Neuronal stem cell (in vitro differentiated cells): Measurements from ENCODE around the gene ZBTB8A.
A peak's percentile ranks its signal among the peaks of the same experiment; 100 is the strongest.
"Not testable (repeated sequence)": the region's sequence is repeated elsewhere in the genome, so short reads cannot be mapped to it uniquely, and the experiment has no call there.

Source experiments
- DNase-seq: peaks from one replicate; pipeline ENCODE4 v3.0.0-alpha.2; 2013; ENCODE audit warnings: low spot score
- H2AFZ ChIP-seq: one replicate; pipeline ENCODE4 v1.6.1; 2013; ENCODE audit warnings: mild to moderate bottlenecking, low read length, inconsistent platforms
- H2AK5ac ChIP-seq: 2 replicates; pipeline ENCODE4 v1.6.1; 2013; ENCODE audit warnings: low read depth, mild to moderate bottlenecking, inconsistent platforms, low read length, moderate library complexity, mixed read lengths
- H2BK120ac ChIP-seq: 2 replicates; pipeline ENCODE4 v1.6.1; 2013; ENCODE audit warnings: low read depth, mild to moderate bottlenecking, inconsistent platforms, low read length, moderate library complexity, mixed read lengths
- H2BK12ac ChIP-seq: one replicate; pipeline ENCODE4 v1.6.1; 2013; ENCODE audit warnings: low read length, inconsistent platforms
- H2BK15ac ChIP-seq: 2 replicates; pipeline ENCODE4 v1.6.1; 2013; ENCODE audit warnings: mild to moderate bottlenecking, low read length, inconsistent platforms, mixed read lengths
- H2BK5ac ChIP-seq: one replicate; pipeline ENCODE4 v1.6.1; 2013; ENCODE audit warnings: inconsistent platforms, mild to moderate bottlenecking, low read length, moderate library complexity
- H3K14ac ChIP-seq: one replicate; pipeline ENCODE4 v1.6.1; 2013; ENCODE audit warnings: low read length, inconsistent platforms
- H3K18ac ChIP-seq: 2 replicates; pipeline ENCODE4 v1.6.1; 2013; ENCODE audit warnings: low read length, inconsistent platforms
- H3K23ac ChIP-seq: 2 replicates; pipeline ENCODE4 v1.6.1; 2013; ENCODE audit warnings: low read depth, mild to moderate bottlenecking, mixed read lengths, low read length, inconsistent platforms; ENCODE audit not compliant: poor library complexity
- H3K27ac ChIP-seq: replicated peaks from 3 replicates; pipeline ENCODE4 v1.5.1; 2013; ENCODE audit warnings: low read length, inconsistent platforms
- H3K27me3 ChIP-seq, 3 experiments: 2 replicates each; pipeline ENCODE4 v1.6.1; 2013; ENCODE audit warnings: low read length in 3 of 3, mild to moderate bottlenecking in 2 of 3, inconsistent platforms in 1 of 3, low read depth in 1 of 3, mixed read lengths in 1 of 3, moderate library complexity in 1 of 3; ENCODE audit not compliant: control insufficient read depth in 3 of 3, insufficient read depth in 3 of 3
- H3K36me3 ChIP-seq, 2 donors: replicated peaks in 1 of 2; 2 replicates each; pipeline ENCODE4 v1.6.1; 2013; ENCODE audit warnings: low read length in 2 of 2; ENCODE audit not compliant: control insufficient read depth in 2 of 2, insufficient read depth in 2 of 2
- H3K4ac ChIP-seq: 2 replicates; pipeline ENCODE4 v1.6.1; 2013; ENCODE audit warnings: inconsistent platforms, mild to moderate bottlenecking, low read length, moderate library complexity
- H3K4me1 ChIP-seq, 2 donors: 1 replicate in 1 of 2; 2 replicates in 1 of 2; pipeline ENCODE4 v1.6.1; 2013; ENCODE audit warnings: low read length in 2 of 2, low read depth in 1 of 2; ENCODE audit not compliant: control insufficient read depth in 2 of 2, insufficient read depth in 1 of 2
- H3K4me2 ChIP-seq: one replicate; pipeline ENCODE4 v1.6.1; 2013; ENCODE audit warnings: mild to moderate bottlenecking, low read length, inconsistent platforms; ENCODE audit not compliant: insufficient read depth, poor library complexity, severe bottlenecking
- H3K4me3 ChIP-seq, 2 donors: 2 replicates each; pipeline ENCODE4 v1.5.1; 2013; ENCODE audit warnings: low read length in 2 of 2, mild to moderate bottlenecking in 2 of 2, inconsistent platforms in 1 of 2, moderate library complexity in 1 of 2
- H3K79me1 ChIP-seq: one replicate; pipeline ENCODE4 v1.6.1; 2013; ENCODE audit warnings: low read depth, mild to moderate bottlenecking, inconsistent platforms, low read length, moderate library complexity
- H3K9ac ChIP-seq: one replicate; pipeline ENCODE4 v1.6.1; 2013; ENCODE audit warnings: mild to moderate bottlenecking, low read depth, low read length, inconsistent platforms; ENCODE audit not compliant: poor library complexity
- H3K9me3 ChIP-seq, 2 donors: replicated peaks in 1 of 2; 2 replicates each; pipeline versions ENCODE3 to v1.6.1; 2013; ENCODE audit warnings: low read length in 2 of 2, mild to moderate bottlenecking in 2 of 2, inconsistent platforms in 1 of 2, low read depth in 1 of 2, mixed read lengths in 1 of 2, moderate library complexity in 1 of 2; ENCODE audit not compliant: control insufficient read depth in 2 of 2, insufficient read depth in 1 of 2
- H4K8ac ChIP-seq: one replicate; pipeline ENCODE4 v1.6.1; 2013; ENCODE audit warnings: low read depth, mild to moderate bottlenecking, inconsistent platforms, low read length, moderate library complexity
- H4K91ac ChIP-seq: one replicate; pipeline ENCODE4 v1.6.1; 2013; ENCODE audit warnings: low read length, low read depth, mild to moderate bottlenecking, inconsistent platforms; ENCODE audit not compliant: poor library complexity
- WGBS, 2 donors: extraction: QIAGEN DNeasy Blood & Tissue Kit; methylation state at CpG; one replicate each; pipeline ENCODE4 v1.1.7; 2013; ENCODE audit warnings: missing lambda C conversion rate in 2 of 2, mixed read lengths in 1 of 2; ENCODE audit not compliant: insufficient read length in 2 of 2, insufficient replicate concordance in 1 of 2; ENCODE audit errors: extremely low coverage in 2 of 2; 5-methylcytosine and 5-hydroxymethylcytosine counted together

The ZBTB8A gene

DNA sequence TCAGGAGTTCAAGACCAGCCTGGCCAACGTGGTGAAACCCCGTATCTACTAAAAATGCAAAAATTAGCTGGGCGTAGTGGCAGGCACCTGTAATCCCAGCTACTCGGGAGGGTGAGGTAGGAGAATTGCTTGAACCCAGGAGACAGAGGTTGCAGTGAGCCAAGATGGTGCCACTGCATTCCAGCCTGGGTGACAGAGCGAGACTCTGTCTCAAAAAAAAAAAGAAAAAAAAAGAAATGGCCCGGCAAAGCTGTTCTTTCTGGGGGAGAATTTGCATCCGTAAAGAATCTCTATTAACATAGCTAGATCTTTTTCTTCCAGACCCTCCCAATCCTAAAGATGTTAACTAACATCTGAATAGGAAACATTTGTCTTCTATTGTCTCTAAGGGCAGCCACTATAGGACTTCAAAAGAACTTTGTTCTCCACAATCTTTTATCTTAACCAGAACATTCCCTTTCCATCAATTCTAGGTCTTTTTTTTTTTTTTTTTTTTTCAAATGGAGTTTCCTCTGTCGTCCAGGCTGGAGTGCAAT, 103.1 kb downstream of the ZBTB8A start:
- WGBS, 2 donors: no CpG with 5 or more reads among the region's 8 CpGs
- not testable (repeated sequence) for H3K27ac ChIP-seq, H3K9ac ChIP-seq, H2AK5ac ChIP-seq, H3K18ac ChIP-seq, H3K4me1 ChIP-seq, H2AFZ ChIP-seq, H3K9me3 ChIP-seq, H3K79me1 ChIP-seq, H3K27me3 ChIP-seq, H2BK120ac ChIP-seq, DNase-seq, H2BK5ac ChIP-seq, H3K14ac ChIP-seq, H2BK12ac ChIP-seq, H3K4me3 ChIP-seq, H4K8ac ChIP-seq, H3K4ac ChIP-seq, H3K4me2 ChIP-seq, H3K23ac ChIP-seq, H4K91ac ChIP-seq, H2BK15ac ChIP-seq
- peaks cover 0 to 37% of the 10 kb centered on the region in 2 donors for H3K36me3 ChIP-seq

DNA sequence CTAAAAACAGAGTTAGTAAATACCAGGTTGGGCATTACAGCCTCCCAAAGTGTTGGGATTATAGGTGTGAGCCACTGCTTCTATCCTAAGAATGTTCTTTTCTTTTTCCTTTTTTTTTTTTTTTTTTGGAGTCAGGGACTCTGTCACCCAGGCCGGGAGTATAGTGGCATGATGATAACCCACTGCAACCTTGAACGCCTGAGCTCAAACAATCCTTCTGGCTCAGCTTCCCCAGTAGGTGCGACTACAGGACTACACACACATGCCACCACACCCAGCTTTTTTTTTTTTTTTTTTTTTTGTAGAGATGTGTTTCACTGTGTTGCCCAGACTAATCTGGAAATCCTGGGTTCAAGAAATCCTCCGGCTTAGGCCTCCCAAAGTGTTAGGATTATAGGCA, 105.2 kb downstream of the ZBTB8A start:
- peaks cover 0 to 33% of the 10 kb centered on the region in 2 donors for H3K36me3 ChIP-seq
- H3K79me1 ChIP-seq: peaks cover 5% of the 10 kb centered on the region

GRCh38 chr1:32647308-32648134, 108.3 kb downstream of the ZBTB8A start:
- Histone ChIP-seq H3K27ac (no peak overlapping the region), H4K8ac (no peak overlapping the region), H2BK120ac (no peak overlapping the region), H3K27me3 (no peaks in the 10 kb centered on the region), H3K23ac (no peak overlapping the region), H3K9ac (no peak overlapping the region), H4K91ac (no peak overlapping the region), H3K79me1 (peaks cover 6% of the 10 kb centered on the region), H3K4ac (no peak overlapping the region), H3K18ac (no peak overlapping the region), H2BK5ac (no peak overlapping the region), H3K4me2 (no peak overlapping the region), H2AK5ac (no peak overlapping the region), H3K36me3 (peaks cover 4 to 33% of the 10 kb centered on the region in 2 donors), H3K9me3 (peaks cover 0 to 11% of the 10 kb centered on the region in 2 donors), H3K4me1 (peaks cover 3 to 5% of the 10 kb centered on the region in 2 donors), H2BK12ac (no peak overlapping the region), H3K14ac (no peak overlapping the region), H2BK15ac (no peak overlapping the region), H3K4me3 (no peak overlapping the region), H2AFZ (no peak overlapping the region)
- DNase-seq: no peak
- WGBS, 2 donors: no CpG with 5 or more reads among the region's 6 CpGs

More for the DNA sequence above, 105.2 kb downstream of the ZBTB8A start:
- Histone ChIP-seq H2BK120ac (no peak overlapping the region), H2BK15ac (no peak overlapping the region), H3K9me3 (peaks cover 0 to 11% of the 10 kb centered on the region in 2 donors), H4K91ac (no peak overlapping the region), H3K4ac (no peak overlapping the region), H3K9ac (no peak overlapping the region), H2BK12ac (no peak overlapping the region), H2AK5ac (no peak overlapping the region), H3K4me2 (no peak overlapping the region), H3K27ac (no peak overlapping the region), H3K18ac (no peak overlapping the region), H2BK5ac (no peak overlapping the region), H4K8ac (no peak overlapping the region), H3K4me3 (no peak overlapping the region), H2AFZ (no peak overlapping the region), H3K14ac (no peak overlapping the region), H3K23ac (no peak overlapping the region), H3K4me1 (no peaks in the 10 kb centered on the region), H3K27me3 (no peaks in the 10 kb centered on the region)
- WGBS, 2 donors: no CpG with 5 or more reads among the region's 4 CpGs
- DNase-seq: no peak

GRCh38 chr1:32650248-32650751, 111.1 kb downstream of the ZBTB8A start, which contains the start of gene ZBTB8OS:
Gene ZBTB8OS, minus strand, starts transcription at chr1:32650550. Its CDS starts 21 bp downstream, at chr1:32650529.
- Histone ChIP-seq H3K27me3 (no peaks in the 10 kb centered on the region), H4K91ac (peak within 1 kb of the TSS; percentile 87), H2BK120ac (peak within 1 kb of the TSS; percentile 91), H2BK12ac (peak within 1 kb of the TSS; percentile 41), H2AK5ac (peak within 1 kb of the TSS; percentile 10), H2BK5ac (peak within 1 kb of the TSS; percentile 62), H3K36me3 (peaks cover 14 to 55% of the 10 kb centered on the region in 2 donors), H3K4me3 (peak within 1 kb of the TSS; percentile 79 to 94), H3K79me1 (peaks cover 4% of the 10 kb centered on the region), H2AFZ (peak within 1 kb of the TSS; percentile 93), H3K27ac (peak within 1 kb of the TSS; percentile 99), H3K18ac (peak within 1 kb of the TSS; percentile 100), H3K23ac (peak within 1 kb of the TSS; percentile 99), H3K4ac (peak within 1 kb of the TSS; percentile 98), H3K4me1 (peaks cover 5% of the 10 kb centered on the region in 2 donors), H3K9ac (peak within 1 kb of the TSS; percentile 99), H3K14ac (peak within 1 kb of the TSS; percentile 94), H2BK15ac (peak within 1 kb of the TSS; percentile 60), H4K8ac (peak within 1 kb of the TSS; percentile 96), H3K4me2 (peak within 1 kb of the TSS; percentile 84), H3K9me3 (peaks cover 0 to 11% of the 10 kb centered on the region in 2 donors)
- DNase-seq: peak; percentile 77
- WGBS, 2 donors: no CpG with 5 or more reads among the region's 21 CpGs
